B cell (primary cell): ENCODE data around the gene GARS1. TPM values are rescaled to one million over a fixed set of nuclear protein-coding genes. Genes with fewer than 3 reads are reported as not detected.

Source experiments
- ATAC-seq: fragments of 200-7000 bp; cut with Tn5 transposase; one replicate; pipeline ENCODE4 v1.10.0; 2021; ENCODE audit warnings: low read depth, mild to moderate bottlenecking, moderate number of reproducible peaks, moderate library complexity
- CTCF ChIA-PET: fragments of 350-600 bp; sonication (Branson Sonifier 250); formaldehyde crosslinking; loops from one replicate; lab custom pipeline; 2021; ENCODE audit warnings: antibody characterized with exemption, inconsistent platforms; lab: Charles Lee
- POLR2A ChIA-PET: fragments of 350-600 bp; sonication (Branson Sonifier 250); formaldehyde crosslinking; loops from one replicate; lab custom pipeline; 2021; ENCODE audit warnings: antibody characterized with exemption; lab: Charles Lee
- DNase-seq: peaks from one replicate; pipeline ENCODE4 v3.0.0; 2013
- H2AFZ ChIP-seq: 2 replicates; pipeline ENCODE4 v1.6.1; 2012; ENCODE audit warnings: mild to moderate bottlenecking, low read depth, low read length; ENCODE audit not compliant: insufficient read depth, poor library complexity, severe bottlenecking
- H3K27ac ChIP-seq, 2 donors: 1 replicate in 1 of 2; 2 replicates in 1 of 2; pipeline ENCODE4 v1.5.1; 2012 to 2013; ENCODE audit warnings: low read length in 2 of 2, mild to moderate bottlenecking in 2 of 2, moderate library complexity in 1 of 2
- H3K27me3 ChIP-seq, 4 experiments: fragments of 200-600 bp in 1 of 4; sonication (generic) in 1 of 4; replicated peaks in 1 of 4; 1 replicate in 2 of 4; 2 replicates in 2 of 4; pipeline versions ENCODE4 v1.6.1 to v1.7.0; 2013 to 2016; ENCODE audit warnings: low read length in 3 of 4, mild to moderate bottlenecking in 2 of 4, mixed read lengths in 1 of 4, moderate library complexity in 1 of 4; ENCODE audit not compliant: insufficient read depth in 4 of 4, control insufficient read depth in 3 of 4; ENCODE audit errors: control extremely low read depth in 1 of 4
- H3K36me3 ChIP-seq, 2 experiments: replicated peaks in 1 of 2; 1 replicate in 1 of 2; 2 replicates in 1 of 2; pipeline versions ENCODE4 v1.6.1 to v1.7.1; 2013; ENCODE audit warnings: low read length in 1 of 2; ENCODE audit not compliant: insufficient read depth in 2 of 2, control insufficient read depth in 1 of 2; ENCODE audit errors: control extremely low read depth in 1 of 2, extremely low read depth in 1 of 2
- H3K4me1 ChIP-seq, 2 donors: fragments of 200-600 bp in 1 of 2; sonication (generic) in 1 of 2; 1 replicate in 1 of 2; 2 replicates in 1 of 2; pipeline versions ENCODE4 v1.5.1 to v1.6.1; 2013 to 2017; ENCODE audit warnings: low read length in 2 of 2; ENCODE audit not compliant: control insufficient read depth in 2 of 2, insufficient read depth in 2 of 2
- H3K4me2 ChIP-seq: replicated peaks from 2 replicates; pipeline ENCODE3; 2012; ENCODE audit warnings: mild to moderate bottlenecking, low read depth, low read length; ENCODE audit not compliant: poor library complexity, severe bottlenecking
- H3K4me3 ChIP-seq, 5 experiments: fragments of 200-600 bp in 1 of 5; sonication (generic) in 1 of 5; 1 replicate in 3 of 5; 2 replicates in 2 of 5; pipeline versions ENCODE4 v1.5.1 to v1.7.0; 2011 to 2016; ENCODE audit warnings: low read length in 4 of 5, mild to moderate bottlenecking in 4 of 5, low read depth in 2 of 5, control low read depth in 1 of 5, moderate library complexity in 1 of 5; ENCODE audit not compliant: insufficient read depth in 1 of 5; ENCODE audit errors: control extremely low read depth in 1 of 5, extremely low read depth in 1 of 5
- H3K79me2 ChIP-seq: fragments of 200-600 bp; sonication (generic); one replicate; pipeline ENCODE4 v1.6.0; 2016; ENCODE audit warnings: low read length; ENCODE audit not compliant: control insufficient read depth, insufficient read depth
- H3K9ac ChIP-seq: fragments of 200-600 bp; sonication (generic); 2 replicates; pipeline ENCODE4 v1.6.1; 2017; ENCODE audit warnings: mild to moderate bottlenecking, low read length, moderate library complexity
- H3K9me3 ChIP-seq, 3 donors: one replicate each; pipeline versions ENCODE4 v1.6.1 to v1.7.1; 2013; ENCODE audit warnings: low read length in 2 of 3; ENCODE audit not compliant: control insufficient read depth in 2 of 3, insufficient read depth in 1 of 3; ENCODE audit errors: control extremely low read depth in 1 of 3
- H4K20me1 ChIP-seq: 2 replicates; pipeline ENCODE4 v1.6.0; 2012; ENCODE audit warnings: mild to moderate bottlenecking, low read length; ENCODE audit not compliant: insufficient read depth, control insufficient read depth, poor library complexity, severe bottlenecking
- H3K27ac Mint-ChIP-seq: one replicate; pipeline ENCODE4 v1.8.0; 2021; ENCODE audit warnings: mixed read lengths
- H3K27me3 Mint-ChIP-seq: one replicate; pipeline ENCODE4 v1.8.0; 2021; ENCODE audit warnings: mixed read lengths
- H3K4me1 Mint-ChIP-seq: one replicate; pipeline ENCODE4 v1.8.0; 2021; ENCODE audit warnings: mixed read lengths
- H3K4me3 Mint-ChIP-seq: one replicate; pipeline ENCODE4 v1.8.0; 2021; ENCODE audit warnings: mixed read lengths
- H3K9me3 Mint-ChIP-seq: one replicate; pipeline ENCODE4 v1.8.0; 2022; ENCODE audit warnings: mixed read lengths; ENCODE audit not compliant: insufficient read depth
- CTCF ChIP-seq: fragments of 200-600 bp; IDR thresholded peaks from one replicate; pipeline ENCODE4 v1.8.0; 2022; ENCODE audit warnings: antibody characterized with exemption, mild to moderate bottlenecking
- EZH2 ChIP-seq: IDR thresholded peaks from 2 replicates; pipeline ENCODE4 v1.6.1; 2012; ENCODE audit warnings: borderline replicate concordance, low read depth, mild to moderate bottlenecking, moderate library complexity, low read length; ENCODE audit not compliant: insufficient read depth, poor library complexity, severe bottlenecking
- WGBS: methylation state at CpG from one replicate; pipeline ENCODE4 v1.1.5; 2013; ENCODE audit warnings: missing lambda C conversion rate; ENCODE audit not compliant: insufficient coverage; 5-methylcytosine and 5-hydroxymethylcytosine counted together
- intact Hi-C: fragments of 100-400 bp; cut with micrococcal nuclease; formaldehyde crosslinking; loops from one replicate; pipeline ENCODE4 v1.10.0; 2022
- polyA plus RNA-seq: library from polyadenylated mRNA; depleted of rRNA; stranded (reverse); fragments of >200 nt; gene quantifications from 2 replicates; pipeline ENCODE4 v1.2.3, GENCODE V29; 2012
- total RNA-seq, 2 donors: library from RNA; stranded (reverse); fragments of 120-200 nt in 1 of 2; gene quantifications; 1 replicate in 1 of 2; 2 replicates in 1 of 2; pipeline versions ENCODE4 v1.2.3 to v1.2.4, GENCODE V29; 2013 to 2022

GARS1 gene
- total and polyA plus RNA-seq, 2 donors (not counting 1 experiment from before 2014, with no cell fraction given): 54.9 to 61.7 TPM

GRCh38 chr7:30660331-30661255 is 65.9 kb downstream of the GARS1 start:
- no peaks in the 10 kb centered on the region for H3K27me3 ChIP-seq
- Mint-ChIP-seq H3K4me1 (no peaks in the 10 kb centered on the region), H3K27me3 (peaks cover 3% of the 10 kb centered on the region), H3K9me3 (no peaks in the 10 kb centered on the region), H3K4me3 (no peak overlapping the region), H3K27ac (no peak overlapping the region)
- H3K9ac ChIP-seq: no peak overlapping the region
- no peaks in the 10 kb centered on the region for H3K79me2 ChIP-seq
- 90% methylated on average over 14 of the region's 16 CpGs for WGBS
- H3K36me3 ChIP-seq: no peaks in the 10 kb centered on the region
- POLR2A ChIA-PET: no interaction called here
- ATAC-seq (no peak), DNase-seq (no peak)
- no peak overlapping the region for H3K4me2 ChIP-seq
- intact Hi-C loops: no loop called here
- H3K27ac ChIP-seq: no peak overlapping the region
- H3K4me1 ChIP-seq: no peaks in the 10 kb centered on the region
- TF ChIP-seq CTCF (no peak), EZH2 (no peak)
- H4K20me1 ChIP-seq: no peaks in the 10 kb centered on the region
- CTCF ChIA-PET: no interaction called here
- H3K4me3 ChIP-seq: no peak overlapping the region
- no peaks in the 10 kb centered on the region for H3K9me3 ChIP-seq
- no peak overlapping the region for H2AFZ ChIP-seq

- no peaks in the 10 kb centered on the region for H3K36me3 ChIP-seq
- no peaks in the 10 kb centered on the region for H3K9me3 ChIP-seq
- Mint-ChIP-seq H3K4me1 (no peaks in the 10 kb centered on the region), H3K4me3 (no peak overlapping the region), H3K27ac (no peak overlapping the region), H3K9me3 (no peaks in the 10 kb centered on the region), H3K27me3 (peaks cover 3% of the 10 kb centered on the region)
- H3K27me3 ChIP-seq: no peaks in the 10 kb centered on the region
- H3K4me2 ChIP-seq: no peak overlapping the region
- H2AFZ ChIP-seq: no peak overlapping the region
- intact Hi-C loops: no loop called here
- DNase-seq (no peak), ATAC-seq (no peak)
- H3K79me2 ChIP-seq: no peaks in the 10 kb centered on the region
- no peak overlapping the region for H3K4me3 ChIP-seq
- no peak overlapping the region for H3K9ac ChIP-seq
- TF ChIP-seq CTCF (no peak), EZH2 (no peak)
- ChIA-PET CTCF (no interaction called here), POLR2A (no interaction called here)
- no peaks in the 10 kb centered on the region for H4K20me1 ChIP-seq
- no peak overlapping the region for H3K27ac ChIP-seq
- no peaks in the 10 kb centered on the region for H3K4me1 ChIP-seq
- 88% methylated on average over 1 of the region's 6 CpGs for WGBS
Measured at GRCh38 chr7:30661926-30662325, 67.2 kb downstream of the GARS1 start.
